ENCODE measurements around the gene NAV2. TPM values are rescaled to one million over a fixed set of nuclear protein-coding genes. Genes with fewer than 3 reads are reported as not detected.

Gene NAV2
- total RNA-seq, 1 experiment from 2014 or later = 22.7 TPM

DNA sequence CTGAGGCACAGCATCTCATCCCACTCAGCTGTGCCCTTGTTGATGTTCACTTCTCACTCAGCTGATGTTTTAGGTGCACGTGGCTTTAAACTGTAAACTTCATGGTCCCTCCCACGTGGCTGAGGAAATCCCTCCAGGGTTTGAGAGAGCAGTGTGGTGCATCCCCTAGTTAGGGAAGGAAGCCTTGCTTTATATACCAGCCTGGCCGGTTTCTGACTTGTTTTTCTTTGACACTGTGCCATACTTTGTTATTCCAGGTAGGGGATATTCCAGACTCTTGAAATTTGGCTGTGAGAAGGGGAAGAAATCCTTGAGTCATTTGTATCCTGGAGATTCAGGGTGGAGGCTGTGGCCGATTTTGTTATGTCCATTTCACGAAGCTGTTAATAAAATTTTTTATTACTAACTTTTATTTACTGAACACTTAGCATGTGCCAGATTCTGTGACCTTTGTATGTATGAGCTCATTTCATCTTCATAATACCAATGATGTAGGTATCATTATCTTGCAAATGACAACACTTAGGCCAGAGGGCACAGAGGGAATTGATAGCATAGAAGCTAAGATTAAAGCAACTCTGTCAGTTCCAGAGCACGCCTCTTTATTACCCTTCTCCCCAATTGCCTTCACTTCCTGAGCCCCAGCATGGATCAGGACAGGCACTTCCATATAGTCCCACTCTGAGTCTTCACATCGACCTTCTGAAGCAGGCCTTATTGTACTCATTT is 116.6 kb downstream of the NAV2 start:
- Histone ChIP-seq H3K4me3 (ENCODE audit: low read depth in 2 of 2, low read length in 2 of 2) (no peak overlapping the region), H3K27ac (ENCODE audit: low read length) (no peak overlapping the region), H3K9me3 (ENCODE audit: control insufficient read depth, insufficient read depth, low read depth, low read length) (no peaks in the 10 kb centered on the region), H3K36me3 (ENCODE audit: control insufficient read depth, insufficient read depth, low read length) (no peaks in the 10 kb centered on the region), H3K4me1 (ENCODE audit: control insufficient read depth, insufficient read depth, low read length) (no peaks in the 10 kb centered on the region), H3K27me3 (ENCODE audit: control insufficient read depth, insufficient read depth, low read length) (no peaks in the 10 kb centered on the region)
- ChIA-PET POLR2A (no interaction called here), CTCF (no interaction called here)
- DNase-seq (ENCODE audit: low read depth, low spot score) (no peak), ATAC-seq (no peak)
- in situ Hi-C loops (cut with HindIII; ENCODE audit: low pct_unique_long_range_greater_than_20kb, low sequenced_read_pairs) (no loop called here), intact Hi-C loops (cut with micrococcal nuclease; ENCODE audit: unreplicated experiment) (no loop called here)
- no TSS peak for BruUV-seq (replicated peaks)
- TF ChIP-seq, protein P1, sequence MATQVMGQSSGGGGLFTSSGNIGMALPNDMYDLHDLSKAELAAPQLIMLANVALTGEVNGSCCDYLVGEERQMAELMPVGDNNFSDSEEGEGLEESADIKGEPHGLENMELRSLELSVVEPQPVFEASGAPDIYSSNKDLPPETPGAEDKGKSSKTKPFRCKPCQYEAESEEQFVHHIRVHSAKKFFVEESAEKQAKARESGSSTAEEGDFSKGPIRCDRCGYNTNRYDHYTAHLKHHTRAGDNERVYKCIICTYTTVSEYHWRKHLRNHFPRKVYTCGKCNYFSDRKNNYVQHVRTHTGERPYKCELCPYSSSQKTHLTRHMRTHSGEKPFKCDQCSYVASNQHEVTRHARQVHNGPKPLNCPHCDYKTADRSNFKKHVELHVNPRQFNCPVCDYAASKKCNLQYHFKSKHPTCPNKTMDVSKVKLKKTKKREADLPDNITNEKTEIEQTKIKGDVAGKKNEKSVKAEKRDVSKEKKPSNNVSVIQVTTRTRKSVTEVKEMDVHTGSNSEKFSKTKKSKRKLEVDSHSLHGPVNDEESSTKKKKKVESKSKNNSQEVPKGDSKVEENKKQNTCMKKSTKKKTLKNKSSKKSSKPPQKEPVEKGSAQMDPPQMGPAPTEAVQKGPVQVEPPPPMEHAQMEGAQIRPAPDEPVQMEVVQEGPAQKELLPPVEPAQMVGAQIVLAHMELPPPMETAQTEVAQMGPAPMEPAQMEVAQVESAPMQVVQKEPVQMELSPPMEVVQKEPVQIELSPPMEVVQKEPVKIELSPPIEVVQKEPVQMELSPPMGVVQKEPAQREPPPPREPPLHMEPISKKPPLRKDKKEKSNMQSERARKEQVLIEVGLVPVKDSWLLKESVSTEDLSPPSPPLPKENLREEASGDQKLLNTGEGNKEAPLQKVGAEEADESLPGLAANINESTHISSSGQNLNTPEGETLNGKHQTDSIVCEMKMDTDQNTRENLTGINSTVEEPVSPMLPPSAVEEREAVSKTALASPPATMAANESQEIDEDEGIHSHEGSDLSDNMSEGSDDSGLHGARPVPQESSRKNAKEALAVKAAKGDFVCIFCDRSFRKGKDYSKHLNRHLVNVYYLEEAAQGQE (IDR thresholded peaks at IDR 0.05; ENCODE audit: insufficient read depth in 1 of 2, low read depth in 2 of 2, low read length in 1 of 2) = no peak
- TF ChIP-seq TCF7L2 (IDR thresholded peaks at IDR 0.05; ENCODE audit: low read depth, low read length) (no peak), SIN3A (IDR thresholded peaks at IDR 0.05; ENCODE audit: borderline replicate concordance, insufficient read depth, low read depth, low read length) (no peak), POLR2AphosphoS5 (IDR thresholded peaks at IDR 0.05; ENCODE audit: low read depth, low read length) (no peak)
- TF ChIP-seq, protein P2, sequence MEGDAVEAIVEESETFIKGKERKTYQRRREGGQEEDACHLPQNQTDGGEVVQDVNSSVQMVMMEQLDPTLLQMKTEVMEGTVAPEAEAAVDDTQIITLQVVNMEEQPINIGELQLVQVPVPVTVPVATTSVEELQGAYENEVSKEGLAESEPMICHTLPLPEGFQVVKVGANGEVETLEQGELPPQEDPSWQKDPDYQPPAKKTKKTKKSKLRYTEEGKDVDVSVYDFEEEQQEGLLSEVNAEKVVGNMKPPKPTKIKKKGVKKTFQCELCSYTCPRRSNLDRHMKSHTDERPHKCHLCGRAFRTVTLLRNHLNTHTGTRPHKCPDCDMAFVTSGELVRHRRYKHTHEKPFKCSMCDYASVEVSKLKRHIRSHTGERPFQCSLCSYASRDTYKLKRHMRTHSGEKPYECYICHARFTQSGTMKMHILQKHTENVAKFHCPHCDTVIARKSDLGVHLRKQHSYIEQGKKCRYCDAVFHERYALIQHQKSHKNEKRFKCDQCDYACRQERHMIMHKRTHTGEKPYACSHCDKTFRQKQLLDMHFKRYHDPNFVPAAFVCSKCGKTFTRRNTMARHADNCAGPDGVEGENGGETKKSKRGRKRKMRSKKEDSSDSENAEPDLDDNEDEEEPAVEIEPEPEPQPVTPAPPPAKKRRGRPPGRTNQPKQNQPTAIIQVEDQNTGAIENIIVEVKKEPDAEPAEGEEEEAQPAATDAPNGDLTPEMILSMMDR (IDR thresholded peaks at IDR 0.05) = no peak

DNA sequence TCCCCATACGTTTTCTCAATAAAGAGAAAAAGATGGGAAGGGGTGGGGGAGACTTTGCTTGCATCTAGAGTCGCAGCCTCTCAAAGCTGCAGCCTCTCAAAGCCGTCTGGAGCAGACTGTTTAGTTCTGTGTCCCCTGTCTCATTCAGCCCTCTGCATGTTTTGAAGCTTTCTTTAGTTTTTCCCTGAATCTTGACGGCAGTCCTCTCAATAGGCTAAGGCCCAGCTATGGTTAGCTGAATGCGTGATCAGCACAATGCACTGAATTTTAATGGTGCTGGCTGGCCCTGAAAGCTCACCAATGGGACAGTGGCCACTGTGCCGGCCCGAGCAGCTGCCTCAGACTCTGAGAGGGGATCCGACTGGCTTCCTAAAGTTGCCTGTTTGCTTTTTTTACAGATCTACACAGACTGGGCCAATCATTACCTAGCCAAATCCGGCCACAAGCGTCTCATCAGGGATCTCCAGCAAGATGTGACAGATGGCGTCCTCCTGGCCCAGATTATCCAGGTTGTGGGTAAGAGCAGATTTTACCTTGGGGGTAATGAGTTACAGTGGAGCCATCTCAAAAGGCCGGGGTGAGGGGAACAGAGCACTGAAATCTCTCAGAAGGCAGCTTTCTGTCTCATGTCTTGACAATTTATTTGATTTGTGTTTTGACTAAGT is 119.6 kb downstream of the NAV2 start:
- intact Hi-C loops (cut with micrococcal nuclease; ENCODE audit: unreplicated experiment) = no loop called here

More for the DNA sequence above, 119.6 kb downstream of the NAV2 start:
- Histone ChIP-seq H3K4me1 (ENCODE audit: control insufficient read depth, insufficient read depth, low read length) (no peaks in the 10 kb centered on the region), H3K27me3 (ENCODE audit: control insufficient read depth, insufficient read depth, low read length) (no peaks in the 10 kb centered on the region), H3K36me3 (ENCODE audit: control insufficient read depth, insufficient read depth, low read length) (no peaks in the 10 kb centered on the region), H3K4me3 (ENCODE audit: low read depth in 2 of 2, low read length in 2 of 2) (no peak overlapping the region), H3K9me3 (ENCODE audit: control insufficient read depth, insufficient read depth, low read depth, low read length) (no peaks in the 10 kb centered on the region), H3K27ac (ENCODE audit: low read length) (no peak overlapping the region)
- in situ Hi-C loops (cut with HindIII; ENCODE audit: low pct_unique_long_range_greater_than_20kb, low sequenced_read_pairs) = no loop called here
- ChIA-PET POLR2A (no interaction called here), CTCF (no interaction called here)
- no peak for DNase-seq (ENCODE audit: low read depth, low spot score)
- TF ChIP-seq TCF7L2 (IDR thresholded peaks at IDR 0.05; ENCODE audit: low read depth, low read length) (no peak), POLR2AphosphoS5 (IDR thresholded peaks at IDR 0.05; ENCODE audit: low read depth, low read length) (no peak), SIN3A (IDR thresholded peaks at IDR 0.05; ENCODE audit: borderline replicate concordance, insufficient read depth, low read depth, low read length) (no peak)
- TF ChIP-seq, protein P1 (IDR thresholded peaks at IDR 0.05; ENCODE audit: insufficient read depth in 1 of 2, low read depth in 2 of 2, low read length in 1 of 2) = no peak
- TF ChIP-seq, protein P2 (IDR thresholded peaks at IDR 0.05) = no peak
- BruUV-seq (replicated peaks) = no TSS peak
- no peak for ATAC-seq
